PFSK-1 (cell line): ENCODE results near the gene LCE2C.

Experiments
- POLR2AphosphoS5 ChIP-seq: IDR thresholded peaks from 2 replicates; pipeline ENCODE4 v1.6.1; 2012; ENCODE audit warnings: low read depth, mild to moderate bottlenecking, control low read depth, low read length, moderate library complexity
- SIN3A ChIP-seq: IDR thresholded peaks from 2 replicates; pipeline ENCODE4 v1.6.1; 2012; ENCODE audit warnings: mild to moderate bottlenecking, low read length, moderate library complexity, borderline replicate concordance; ENCODE audit not compliant: insufficient read depth

GRCh38 chr1:152667648-152668047 is 7.4 kb upstream of the LCE2C start:
- TF ChIP-seq SIN3A (no peak), POLR2AphosphoS5 (no peak)
